NCI-H226 (cell line): ENCODE data around the gene RIMBP2.

Experiments
- DNase-seq: peaks from one replicate; pipeline ENCODE4 v3.0.0-alpha.2; 2015

Gene RIMBP2

DNA sequence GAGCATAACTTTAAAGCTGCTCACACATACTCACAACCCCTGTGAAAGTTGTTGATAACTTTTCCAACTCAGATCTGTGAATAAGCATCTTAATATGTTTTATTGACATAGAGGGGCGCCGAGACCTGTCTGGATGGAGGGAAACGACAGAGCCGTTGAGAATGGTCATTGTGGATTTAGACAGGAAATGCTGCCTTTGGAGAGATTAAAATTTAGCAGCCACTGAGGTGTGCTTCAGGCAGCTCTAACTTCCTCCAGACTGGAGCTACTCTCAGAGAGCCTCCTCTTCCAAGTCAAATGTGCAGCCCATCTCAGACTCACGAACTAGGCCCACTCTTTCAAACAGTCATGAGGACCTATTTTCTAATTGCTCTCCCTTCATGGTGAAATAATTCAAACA is 90.9 kb downstream of the RIMBP2 start:
- no peak for DNase-seq

DNA sequence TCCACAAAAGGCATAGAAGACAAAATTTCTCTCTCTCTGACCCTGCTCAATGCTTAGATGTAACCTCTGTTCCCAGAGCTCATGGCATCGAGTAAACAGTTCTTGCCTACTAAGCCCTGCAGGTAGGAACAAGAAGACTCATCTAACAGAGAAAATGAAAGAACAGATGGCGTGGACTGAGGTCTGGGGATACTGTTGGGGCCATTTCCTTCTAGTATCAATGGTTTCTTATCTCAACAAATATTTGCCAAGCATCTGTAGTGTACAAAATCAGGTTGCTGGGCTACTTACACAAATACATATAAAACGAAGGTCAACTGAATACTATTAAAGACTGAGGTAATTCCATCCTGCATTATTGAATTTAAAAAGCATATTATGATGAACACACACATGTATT is 93.3 kb downstream of the RIMBP2 start:
- DNase-seq = no peak

DNA sequence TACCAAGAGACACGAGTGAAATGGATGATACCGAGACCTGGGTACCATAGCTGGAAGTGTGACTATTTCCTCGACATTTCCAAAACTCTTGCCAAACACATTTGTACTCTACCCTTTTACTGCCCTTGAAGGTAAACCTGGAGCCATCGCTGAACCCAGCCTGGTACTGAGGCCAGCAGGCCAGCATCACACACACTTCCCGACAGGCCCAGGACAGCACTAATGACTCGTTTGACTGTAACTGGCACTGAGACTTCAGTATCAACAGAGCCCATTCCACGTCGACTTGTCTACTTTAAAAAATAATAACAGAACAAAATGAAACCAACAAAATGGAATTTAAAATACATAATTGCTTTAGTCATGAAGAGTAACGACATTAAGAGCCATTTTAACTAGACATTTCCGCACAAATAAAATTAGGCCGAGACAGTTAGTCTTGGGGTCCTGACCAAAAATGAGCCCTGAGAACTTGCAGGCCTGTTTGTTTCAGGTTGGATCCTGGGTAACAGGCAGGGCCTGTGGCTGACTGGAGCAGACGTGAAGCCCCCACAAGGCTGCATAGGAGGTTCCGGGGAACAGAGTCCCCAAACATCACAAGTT is 94.3 kb downstream of the RIMBP2 start:
- DNase-seq = no peak

DNA sequence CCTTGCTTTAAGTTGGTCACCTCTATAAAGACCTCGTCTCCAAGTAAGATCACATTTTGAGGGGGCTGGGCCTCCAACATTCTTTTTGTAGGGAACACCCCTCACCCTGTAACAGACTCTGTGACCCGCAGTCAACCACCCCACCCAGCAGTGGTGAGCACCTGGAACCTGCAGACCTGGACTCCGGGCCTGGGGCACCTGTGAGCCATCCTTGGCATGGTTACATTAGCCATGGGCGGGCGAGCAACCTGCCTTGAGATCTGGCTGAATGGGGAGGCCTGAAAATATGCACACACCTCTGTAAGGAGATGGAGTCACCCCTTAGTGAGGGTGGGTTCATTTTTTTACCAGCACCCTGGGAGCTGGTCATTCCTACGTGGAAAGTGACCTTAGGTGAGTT is 95.3 kb downstream of the RIMBP2 start:
- no peak for DNase-seq

DNA sequence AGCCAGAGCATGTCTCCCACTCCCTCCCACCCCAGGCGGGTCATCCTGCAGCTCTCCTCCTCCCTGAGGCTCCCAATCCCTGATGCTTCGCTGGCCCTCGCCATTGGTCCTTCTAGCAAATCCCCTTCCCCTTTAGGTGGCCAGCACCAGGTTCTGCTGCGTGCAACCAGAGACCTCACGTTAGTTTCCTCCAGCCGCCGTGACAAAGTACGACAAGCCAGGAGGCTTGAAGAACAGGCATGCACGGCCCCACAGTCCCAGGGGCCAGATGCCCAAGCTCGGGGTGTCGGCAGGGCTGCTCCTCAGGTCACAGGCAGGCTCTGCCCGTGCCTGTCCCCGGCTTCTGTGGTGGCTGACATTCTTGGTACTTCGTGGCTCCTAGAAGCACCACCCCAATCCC is 95.8 kb downstream of the RIMBP2 start:
- no peak for DNase-seq

DNA sequence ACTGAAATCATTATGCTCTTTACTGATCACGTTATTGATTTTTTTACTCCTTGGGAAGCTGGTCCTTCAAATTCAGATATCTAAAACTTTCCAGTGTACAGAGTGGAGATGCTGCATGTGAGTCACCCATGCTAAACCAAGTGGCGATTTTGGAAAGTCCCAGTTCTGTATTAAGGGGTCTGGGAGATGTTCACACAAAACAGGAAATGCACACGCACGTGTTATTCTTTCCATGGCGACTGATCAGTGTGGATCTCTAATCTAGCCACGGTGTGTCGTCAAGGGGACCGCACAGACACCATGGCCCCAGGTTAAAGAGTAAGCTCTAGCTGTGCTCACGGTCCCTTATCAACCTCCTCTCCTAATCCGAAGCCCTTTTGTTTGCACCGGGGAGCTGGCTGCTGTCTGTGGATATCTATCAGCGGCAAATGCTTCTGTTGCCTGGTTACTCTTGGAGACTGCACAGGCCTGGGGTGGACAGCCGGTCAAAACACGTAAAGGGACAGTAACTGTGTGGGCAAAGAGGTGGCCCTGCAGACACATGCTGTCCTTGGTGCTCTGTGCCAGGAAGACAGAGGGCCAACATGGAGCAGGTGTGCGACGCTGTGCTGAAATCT is 96.6 kb downstream of the RIMBP2 start:
- DNase-seq = no peak

DNA sequence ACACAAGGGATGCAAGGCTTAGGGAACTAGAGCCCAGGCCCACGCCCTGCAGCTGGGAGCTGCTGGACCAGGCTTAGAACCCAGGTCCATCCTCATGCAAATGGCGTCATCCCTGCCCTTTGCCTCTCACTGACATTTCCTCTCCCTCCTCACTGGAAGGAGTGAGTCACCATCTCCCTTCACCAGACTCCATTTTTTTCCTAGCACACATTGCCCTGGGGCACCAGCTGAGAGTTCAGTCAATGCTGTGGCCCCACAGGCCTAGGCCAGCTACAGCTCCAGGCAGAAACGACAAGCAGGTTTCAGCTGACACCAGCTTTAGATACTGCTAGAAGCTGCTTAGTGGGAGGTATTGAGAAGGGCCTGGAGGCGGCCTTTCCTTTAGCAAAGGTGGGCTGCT is 98.9 kb downstream of the RIMBP2 start:
- no peak for DNase-seq

DNA sequence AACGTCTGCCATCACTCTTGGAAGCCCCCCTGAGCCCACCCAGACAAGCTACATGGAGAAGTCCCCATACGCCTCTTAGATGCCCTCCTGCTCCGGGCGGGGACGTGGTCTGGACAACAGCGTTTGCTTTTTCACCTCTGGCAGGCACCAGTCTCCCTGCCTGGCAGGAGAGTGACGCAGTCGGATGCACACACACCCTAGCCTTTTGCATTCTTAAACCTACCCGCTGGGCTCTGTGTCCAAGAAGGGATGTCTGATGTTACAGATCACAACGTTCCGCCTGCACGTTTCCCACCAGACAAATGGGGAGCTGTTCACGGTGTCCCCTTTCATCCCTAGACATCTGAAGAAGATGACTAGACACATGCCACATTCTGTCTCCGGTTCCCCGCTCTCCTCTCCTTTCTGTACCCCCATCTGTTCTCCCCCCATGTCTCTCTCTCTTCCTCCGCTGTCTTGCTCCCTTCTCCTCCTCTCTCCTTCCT is 100.2 kb downstream of the RIMBP2 start:
- no peak for DNase-seq

DNA sequence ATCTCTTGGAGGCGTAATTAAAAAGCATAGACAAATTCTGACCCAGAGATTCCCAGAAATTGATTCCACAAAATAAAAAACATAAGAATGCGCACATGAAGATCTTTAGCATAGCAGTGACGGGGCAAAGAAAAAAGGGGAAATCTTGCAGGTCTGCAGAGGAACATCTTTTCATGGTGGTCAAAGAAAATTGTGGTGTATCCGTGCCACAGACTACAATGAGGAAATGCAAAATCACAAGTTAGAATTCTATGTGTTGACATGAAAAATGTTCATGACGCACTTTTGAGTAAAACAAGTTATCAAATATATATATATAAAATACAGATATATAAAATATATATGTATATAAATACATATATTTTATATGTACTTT is 101.6 kb downstream of the RIMBP2 start:
- no peak for DNase-seq

DNA sequence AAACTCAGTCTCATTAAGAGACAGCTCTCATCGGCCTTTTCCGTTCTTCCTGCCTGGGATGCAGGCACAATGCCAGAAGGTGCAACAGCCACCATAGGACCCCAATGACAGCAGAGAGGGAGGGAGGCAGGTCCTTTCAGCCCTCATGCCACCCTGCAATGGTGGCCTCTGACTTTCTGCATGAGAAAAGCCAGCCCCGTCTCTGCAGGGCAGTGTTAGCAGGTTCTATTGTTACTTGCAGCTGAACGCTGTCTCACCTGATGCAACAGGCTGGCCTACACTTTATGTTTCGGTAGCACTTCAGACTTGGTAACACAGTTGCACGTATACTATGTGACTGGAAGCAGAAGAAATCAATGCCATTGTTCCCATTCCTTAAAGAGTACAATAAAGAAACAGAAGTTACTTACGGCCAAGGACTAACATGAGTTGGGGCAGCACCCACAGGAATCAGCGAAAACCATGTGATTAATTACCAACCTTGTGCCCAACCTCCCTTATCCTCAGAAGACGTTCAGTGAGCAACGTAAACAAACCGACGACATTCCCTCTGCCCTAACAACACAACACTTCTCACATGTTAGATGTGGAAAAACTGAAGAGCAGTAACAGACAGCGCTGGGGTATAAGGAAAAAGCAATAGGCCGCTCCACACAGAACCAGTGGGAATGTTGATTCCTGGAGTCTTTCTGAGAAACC is 102.1 kb downstream of the RIMBP2 start:
- DNase-seq = no peak

DNA sequence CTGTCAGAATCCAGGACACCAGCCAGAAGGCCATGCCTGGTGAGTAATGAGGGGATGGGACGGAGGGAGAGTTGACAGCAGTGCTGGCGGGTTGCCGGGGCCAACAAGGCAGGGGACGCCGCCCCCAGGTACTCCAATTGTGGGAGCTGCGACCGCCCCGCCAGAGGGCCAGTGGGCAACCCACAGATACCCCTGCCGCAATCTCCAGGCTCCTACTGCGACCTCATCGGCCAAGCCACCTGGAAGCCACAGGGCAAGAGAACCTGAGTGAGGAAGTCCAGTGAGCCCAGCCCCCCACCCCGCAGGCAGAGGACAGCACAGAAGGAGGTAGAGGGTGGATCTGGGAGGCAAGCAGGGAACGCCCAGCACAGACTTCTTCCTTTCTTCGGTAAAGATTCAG is 103.0 kb downstream of the RIMBP2 start:
- no peak for DNase-seq

DNA sequence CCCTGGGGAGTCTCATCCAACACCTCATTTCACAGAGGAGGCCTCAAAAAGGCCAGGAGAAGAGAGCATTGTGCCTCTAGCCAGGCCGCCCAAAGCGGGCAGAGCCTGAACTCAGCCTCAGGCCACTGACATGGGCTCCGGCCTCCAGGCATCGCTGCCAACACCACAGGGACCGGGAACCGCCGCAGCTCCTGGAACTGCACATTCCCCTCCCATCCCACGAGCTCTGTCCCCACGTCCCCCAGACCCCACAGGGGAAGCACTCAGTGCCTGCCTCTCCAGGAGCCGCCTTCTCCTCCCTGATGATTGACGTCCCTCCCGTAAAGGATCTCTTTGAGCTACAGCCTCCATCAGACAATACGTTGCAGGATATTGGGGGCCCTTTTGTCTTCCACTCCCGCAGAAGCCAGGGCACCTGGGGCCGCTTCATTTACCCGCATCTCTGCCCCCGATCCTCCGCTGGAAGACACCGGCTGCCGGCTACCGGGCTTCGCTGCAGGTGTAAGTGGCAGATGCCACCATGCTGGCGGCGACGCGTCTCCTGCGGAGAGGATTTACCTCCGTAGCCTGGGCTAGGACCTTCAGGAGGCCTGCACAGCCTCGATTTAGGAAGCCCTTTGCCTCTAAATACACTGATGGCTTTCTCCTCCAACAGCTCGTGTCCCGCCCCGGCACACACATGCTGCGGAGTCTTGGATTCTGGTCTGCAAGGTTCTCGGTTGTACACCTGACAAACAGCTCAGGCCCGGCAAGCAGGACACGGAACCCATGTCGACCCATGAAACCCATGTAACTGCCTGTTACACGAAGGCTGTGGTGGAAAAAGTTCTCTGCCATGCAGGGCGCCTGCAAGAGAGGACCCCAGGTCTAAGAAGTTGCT is 104.8 kb downstream of the RIMBP2 start:
- DNase-seq = no peak

DNA sequence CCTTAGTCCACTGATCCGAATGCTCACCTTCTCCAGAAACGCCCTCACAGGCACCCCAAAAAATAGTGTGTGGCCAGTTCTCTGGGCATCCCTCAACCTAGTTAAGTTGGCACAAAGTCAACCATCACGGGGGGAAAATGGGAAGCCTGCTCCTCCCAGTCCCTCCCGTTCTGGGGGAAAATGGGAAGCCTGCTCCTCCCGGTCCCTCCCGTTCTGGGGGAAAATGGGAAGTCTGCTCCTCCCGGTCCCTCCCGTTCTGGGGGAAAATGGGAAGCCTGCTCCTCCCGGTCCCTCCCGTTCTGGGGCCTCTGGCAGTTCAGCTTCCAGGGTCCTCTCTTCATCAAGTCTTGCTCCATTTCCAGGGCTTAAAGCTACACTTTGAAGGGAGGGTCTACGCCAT is 106.1 kb downstream of the RIMBP2 start:
- DNase-seq = no peak

DNA sequence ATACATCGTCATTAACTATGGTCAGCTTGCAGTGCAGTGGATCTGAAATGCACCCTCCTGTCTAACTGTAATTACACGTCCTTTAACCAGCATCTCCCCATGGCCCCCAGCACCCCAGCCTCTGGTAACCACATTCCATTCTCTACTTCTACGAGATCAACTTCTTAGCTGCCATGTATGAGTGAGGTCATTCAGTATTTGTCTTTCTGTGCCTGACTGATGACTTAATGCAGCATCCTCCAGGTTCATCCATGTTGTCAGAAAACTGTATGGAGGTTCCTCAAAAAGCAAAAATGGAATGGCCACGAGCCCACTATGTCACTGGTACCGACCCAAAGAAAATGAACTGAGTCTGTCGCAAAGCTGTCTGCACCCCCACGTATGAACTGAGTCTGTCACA is 107.3 kb downstream of the RIMBP2 start:
- no peak for DNase-seq

DNA sequence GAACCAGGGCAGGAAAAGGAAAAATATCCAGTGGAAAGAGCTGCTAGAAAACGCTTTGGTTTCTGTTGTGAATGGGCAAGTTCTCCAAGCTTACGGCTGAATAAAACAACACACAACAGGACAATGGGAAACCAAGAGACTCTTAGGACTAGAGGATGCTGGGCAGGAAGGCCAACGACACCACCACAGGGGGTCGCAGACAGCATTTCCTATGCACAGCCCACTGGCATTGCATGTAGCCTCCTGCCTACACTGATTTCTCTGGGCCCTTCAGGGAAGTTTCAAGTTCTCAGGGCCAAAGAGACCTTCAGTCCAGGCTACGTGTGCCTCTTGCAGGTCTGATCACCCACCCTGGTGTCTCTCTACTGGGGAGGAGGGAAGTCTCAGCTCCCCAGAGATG is 108.0 kb downstream of the RIMBP2 start:
- no peak for DNase-seq

DNA sequence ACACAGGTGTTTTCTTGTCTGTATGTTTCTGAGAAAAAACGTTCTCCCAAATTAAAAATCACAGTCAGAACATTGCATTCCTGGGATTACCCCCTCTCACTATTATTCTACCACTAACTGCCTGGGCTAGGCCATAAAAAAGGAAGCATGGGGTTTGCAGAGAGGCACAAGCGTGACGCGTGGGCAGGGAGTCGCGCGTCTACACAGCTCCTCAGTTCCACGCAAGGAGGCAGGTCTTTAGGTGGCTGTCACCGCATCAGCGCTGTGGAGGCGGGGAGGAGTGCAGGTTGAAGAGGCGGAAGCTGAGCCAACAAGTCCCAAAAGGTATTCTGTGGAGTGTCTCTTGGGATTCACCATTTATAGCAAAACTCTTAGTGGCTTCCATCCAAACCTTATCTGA is 109.9 kb downstream of the RIMBP2 start:
- no peak for DNase-seq

DNA sequence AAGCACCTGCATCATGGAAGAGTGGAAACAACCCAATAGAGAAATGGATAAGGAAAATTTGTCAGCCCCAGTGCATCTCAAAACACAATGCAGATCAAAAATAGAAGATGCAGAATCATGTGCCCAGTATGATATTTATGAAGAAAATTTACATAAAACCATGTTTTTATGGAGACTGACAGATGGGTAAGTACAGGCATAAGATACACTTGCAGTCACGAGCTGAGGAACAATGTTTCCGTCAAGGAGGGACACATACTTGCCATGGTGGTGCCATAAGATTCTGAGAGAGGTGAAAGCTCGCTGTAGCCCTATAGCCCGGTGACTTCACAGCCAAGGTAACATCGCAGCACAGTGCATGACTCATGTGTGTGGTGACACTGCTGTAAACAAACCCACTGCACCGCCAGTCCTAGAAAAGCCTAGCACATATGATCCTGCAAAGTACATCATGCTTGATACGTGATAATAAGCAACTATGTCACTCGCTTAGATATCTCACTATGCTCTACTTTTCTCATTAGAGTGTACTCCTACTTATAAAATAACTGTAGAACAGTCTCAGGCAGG is 112.6 kb downstream of the RIMBP2 start:
- DNase-seq = no peak

DNA sequence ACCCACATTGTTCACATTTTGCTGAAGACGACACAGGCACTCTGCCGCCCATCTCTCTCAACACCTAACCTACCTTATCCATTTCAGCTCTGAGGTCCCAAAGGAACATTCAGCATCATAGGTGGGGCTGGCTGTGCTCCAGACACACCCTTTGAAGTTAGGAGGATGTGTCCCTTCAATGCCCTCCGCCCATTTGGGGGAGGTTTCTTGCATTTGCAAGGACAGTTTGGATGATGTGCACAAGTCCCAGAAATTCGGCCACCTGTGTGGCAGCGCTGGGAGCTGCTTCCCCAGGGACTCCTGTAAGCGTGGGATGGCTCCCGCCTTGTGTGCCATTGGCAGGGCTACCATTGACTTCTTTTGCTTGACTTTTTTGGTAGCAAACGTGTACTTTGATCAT is 113.8 kb downstream of the RIMBP2 start:
- DNase-seq = no peak

DNA sequence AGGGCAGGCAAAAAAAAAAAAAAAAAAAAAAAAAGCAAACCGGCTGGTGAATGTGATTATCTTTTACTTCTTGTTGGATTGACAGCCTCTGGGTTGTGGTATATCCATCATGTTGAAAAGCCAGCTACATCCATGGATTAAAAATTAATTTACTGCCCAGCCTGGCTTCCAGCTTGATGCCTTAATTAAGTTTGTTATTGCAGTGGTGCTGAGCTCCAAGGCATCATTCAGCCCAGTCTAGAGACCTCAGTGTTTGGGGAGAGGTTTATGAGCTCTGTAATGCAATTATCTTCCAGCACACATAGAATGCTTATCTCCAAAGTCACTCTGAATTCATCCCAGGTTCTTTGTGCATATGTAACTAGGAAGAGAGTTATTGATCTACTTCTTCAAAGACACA is 114.8 kb downstream of the RIMBP2 start:
- no peak for DNase-seq

DNA sequence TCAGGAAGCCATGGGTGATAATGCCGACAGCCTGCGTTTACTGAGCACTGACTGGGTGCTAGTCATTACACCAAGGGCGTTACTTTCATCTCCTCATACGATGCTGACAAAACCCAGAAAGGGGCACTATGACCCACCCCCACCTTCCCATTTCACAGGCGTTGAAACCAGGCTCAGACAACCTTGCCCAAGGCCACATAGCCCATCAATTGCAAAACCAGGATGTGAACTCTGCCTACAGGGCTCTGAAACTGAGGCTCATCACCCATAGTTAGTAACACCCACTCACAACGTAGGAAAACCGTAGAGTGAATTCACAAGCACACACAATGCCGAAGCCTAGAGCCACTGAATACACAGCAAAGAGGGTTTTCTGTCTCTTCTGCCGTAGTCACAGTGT is 119.9 kb downstream of the RIMBP2 start:
- no peak for DNase-seq

DNA sequence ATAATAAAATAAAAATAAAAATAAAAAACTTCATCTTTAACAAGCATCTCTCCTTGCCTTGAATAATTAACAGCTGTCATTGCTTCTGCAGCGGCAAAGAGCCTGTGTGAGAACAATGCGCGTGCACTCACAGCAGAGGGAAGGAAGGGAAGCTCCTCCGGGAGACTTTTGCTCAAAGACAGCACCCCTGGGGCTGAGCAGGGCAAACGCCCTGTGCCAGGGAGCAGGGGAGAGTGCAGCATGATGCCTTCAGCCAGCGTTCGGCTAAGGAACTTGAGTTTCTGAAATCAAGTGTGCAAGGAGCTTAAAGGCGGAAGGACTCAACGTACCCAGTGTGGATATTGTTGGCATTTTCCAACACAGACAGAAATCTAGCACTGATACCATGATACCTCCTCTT is 120.5 kb downstream of the RIMBP2 start:
- no peak for DNase-seq

DNA sequence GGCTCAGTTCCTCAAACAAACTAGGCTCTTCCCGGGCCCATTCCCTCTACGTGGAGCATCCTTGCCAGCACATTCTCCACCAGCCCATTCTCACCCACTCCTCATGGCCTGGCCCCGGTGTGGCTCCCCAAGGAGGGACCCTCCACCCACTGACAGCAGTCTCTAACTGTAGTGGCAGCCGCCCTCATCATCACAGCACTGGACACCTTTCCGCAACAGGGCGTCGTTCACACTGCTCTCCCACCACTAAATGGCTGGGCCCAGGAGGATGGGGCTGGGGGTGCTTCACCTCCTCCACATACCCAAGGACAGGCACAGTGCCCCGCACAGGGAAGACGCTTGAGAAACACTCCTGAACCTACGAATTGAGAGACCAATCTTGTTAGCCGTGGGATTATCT is 123.0 kb downstream of the RIMBP2 start:
- DNase-seq = no peak

DNA sequence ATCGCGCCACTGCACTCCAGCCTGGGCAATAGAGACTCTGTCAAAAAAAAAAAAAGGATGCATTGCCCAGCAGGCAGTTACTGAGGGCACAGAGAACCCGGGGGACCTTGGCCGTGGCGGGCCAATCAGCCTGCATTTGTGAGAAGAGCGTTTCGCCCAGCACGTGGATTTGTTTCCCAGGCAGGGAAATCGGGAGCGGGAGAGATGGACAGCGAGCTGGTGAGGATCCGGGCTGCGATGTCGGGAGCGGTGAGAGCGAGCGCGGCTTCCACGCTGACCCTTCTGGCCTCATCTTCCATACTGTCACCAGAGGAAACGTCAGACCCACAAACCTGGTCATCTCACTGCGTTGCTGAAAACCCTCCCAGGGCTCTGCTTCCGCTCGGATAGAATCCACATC is 123.5 kb downstream of the RIMBP2 start:
- no peak for DNase-seq
